ENCODE measurements around the gene FRMD7.

FRMD7 gene

DNA sequence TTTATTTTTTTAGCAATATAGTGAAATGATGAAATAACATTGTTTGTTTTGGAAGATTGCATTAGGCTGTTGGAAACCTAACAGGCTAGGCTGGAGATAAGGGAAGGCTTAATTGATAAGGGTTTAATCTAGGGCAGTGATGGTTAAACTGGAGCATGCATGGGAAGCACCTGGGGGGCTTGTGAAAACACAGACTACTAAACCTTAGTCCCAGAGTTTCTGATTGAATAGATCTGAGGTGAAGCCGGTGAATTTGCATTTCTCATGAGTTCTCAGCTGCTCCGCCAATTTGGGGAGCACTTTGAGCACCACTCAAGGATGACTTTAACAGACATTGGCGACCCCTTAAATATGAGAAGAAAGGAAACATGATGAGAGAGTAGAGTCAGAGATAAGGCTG lies 93.2 kb downstream of the FRMD7 start:
- DNase-seq (ENCODE audit: low spot score), result no peak

DNA sequence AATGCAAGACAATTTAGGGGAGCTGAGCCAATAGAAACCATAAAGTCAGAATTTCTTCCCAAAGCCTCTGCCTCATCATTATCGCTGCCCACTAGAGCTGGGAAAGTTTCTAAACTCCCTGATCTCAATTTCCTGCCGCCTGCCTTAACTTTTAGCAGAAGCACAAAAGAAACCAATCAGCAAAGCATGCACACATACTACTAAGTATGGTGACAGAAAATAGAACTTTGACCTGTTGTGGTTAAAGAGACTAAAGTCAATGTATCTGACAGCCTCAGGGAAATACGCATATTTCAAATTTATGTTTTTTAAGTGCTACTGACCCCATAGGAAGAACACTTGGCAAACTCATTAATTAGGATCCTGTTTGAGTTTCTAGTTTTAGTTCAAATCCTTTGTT lies 94.7 kb downstream of the FRMD7 start:
- no peak for DNase-seq (ENCODE audit: low spot score)

DNA sequence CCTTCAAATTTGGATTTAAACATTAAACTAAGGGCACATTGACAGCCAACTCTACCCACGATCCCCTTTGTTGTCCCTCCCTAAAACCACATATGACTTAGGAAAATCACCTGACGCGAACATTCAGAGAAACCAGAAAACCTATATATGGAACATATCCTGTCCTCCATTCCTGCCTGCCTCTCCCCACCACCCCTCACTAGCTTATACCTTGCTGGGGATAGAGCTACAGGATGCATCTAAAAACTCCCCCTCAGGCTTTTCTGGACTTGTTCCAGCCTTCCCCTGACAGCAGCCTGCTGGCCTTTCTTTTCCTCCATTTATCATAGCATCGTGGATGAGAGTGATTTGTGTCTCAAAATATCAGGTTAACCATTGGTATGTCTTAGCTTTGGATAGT lies 96.0 kb downstream of the FRMD7 start:
- no peak for DNase-seq (ENCODE audit: low spot score)

DNA sequence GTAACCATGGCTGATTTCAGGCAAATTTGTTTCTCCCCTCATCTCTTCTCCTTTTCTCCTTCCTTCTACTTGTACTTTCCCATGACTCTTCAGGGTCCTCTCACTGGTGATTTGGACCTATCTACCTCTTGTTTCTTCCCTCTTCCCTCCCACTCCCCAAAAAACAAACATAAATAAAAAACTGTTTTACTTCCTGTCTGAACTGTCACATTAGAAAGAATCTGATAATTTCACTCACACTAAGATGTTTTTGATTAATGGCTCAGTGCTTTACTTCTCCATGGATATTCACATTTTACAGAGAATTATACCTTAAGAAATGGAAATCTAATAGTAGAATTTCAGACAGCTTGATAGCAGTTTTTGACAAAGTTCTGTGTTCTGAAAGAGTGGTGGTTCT lies 97.6 kb downstream of the FRMD7 start:
- no peak for DNase-seq (ENCODE audit: low spot score)
